ENCODE data around the gene TRIP11.

The TRIP11 gene

DNA sequence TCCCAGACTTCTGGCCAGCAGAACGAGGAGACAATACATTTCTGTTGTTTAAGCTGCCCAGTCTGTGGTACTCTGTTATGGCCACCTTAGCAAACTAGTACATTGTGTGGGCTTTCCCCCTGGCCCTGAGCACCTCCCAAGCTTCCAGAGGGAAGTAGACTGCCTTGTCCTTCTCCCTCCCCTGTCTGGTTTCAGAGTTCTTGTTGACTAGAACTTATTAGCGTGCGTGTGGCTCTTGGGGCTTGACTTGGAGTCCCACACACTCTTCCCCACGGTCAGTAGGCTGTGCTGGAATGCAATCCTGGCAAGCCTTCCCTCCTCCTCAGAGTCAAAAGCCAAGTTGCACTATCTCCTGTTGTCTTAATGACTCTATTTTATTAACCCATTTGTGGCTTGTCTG is 120.0 kb downstream of the TRIP11 start:
- Histone ChIP-seq H3K4me3 (ENCODE audit: low read length, poor library complexity, severe bottlenecking) (no peak overlapping the region), H3K79me2 (ENCODE audit: insufficient read depth, low read length) (no peaks in the 10 kb centered on the region), H3K36me3 (ENCODE audit: insufficient read depth, low read length) (no peaks in the 10 kb centered on the region), H3K9ac (ENCODE audit: low read depth, low read length, poor library complexity, severe bottlenecking) (no peak overlapping the region), H3K9me3 (ENCODE audit: insufficient read depth, low read depth, low read length) (no peaks in the 10 kb centered on the region), H3K27me3 (ENCODE audit: insufficient read depth, low read length, poor library complexity, severe bottlenecking) (no peaks in the 10 kb centered on the region), H3K4me1 (ENCODE audit: insufficient read depth, low read length, poor library complexity, severe bottlenecking) (no peaks in the 10 kb centered on the region), H4K20me1 (ENCODE audit: insufficient read depth, low read length, poor library complexity, severe bottlenecking) (no peaks in the 10 kb centered on the region), H3K9me2 (replicated peaks; ENCODE audit: low read depth, low read length) (no peaks in the 10 kb centered on the region), H3F3A (ENCODE audit: low read depth) (no peaks in the 10 kb centered on the region), H3K4me2 (ENCODE audit: low read depth, low read length, poor library complexity, severe bottlenecking) (no peak overlapping the region), H2AFZ (ENCODE audit: low read length) (no peak overlapping the region)
- TF ChIP-seq EZH2phosphoT487 (IDR thresholded peaks at IDR 0.05; ENCODE audit: borderline replicate concordance) (no peak), CTCF (conservative IDR thresholded peaks at IDR 0.05; ENCODE audit: low read length) (no peak)

- no peak for TF ChIP-seq EZH2phosphoT487 (IDR thresholded peaks at IDR 0.05; ENCODE audit: borderline replicate concordance)
- TF ChIP-seq CTCF (conservative IDR thresholded peaks at IDR 0.05; ENCODE audit: low read length), result no peak
- H3K79me2 ChIP-seq (ENCODE audit: insufficient read depth, low read length), result no peaks in the 10 kb centered on the region
These were observed 121.5 kb downstream of the TRIP11 start for GRCh38 chr14:91918186-91918883.

More at GRCh38 chr14:91918186-91918883, 121.5 kb downstream of the TRIP11 start:
- no peaks in the 10 kb centered on the region for H3K36me3 ChIP-seq (ENCODE audit: insufficient read depth, low read length)
- no peak overlapping the region for H2AFZ ChIP-seq (ENCODE audit: low read length)
- no peaks in the 10 kb centered on the region for H3K9me2 ChIP-seq (replicated peaks; ENCODE audit: low read depth, low read length)
- H3K4me1 ChIP-seq (ENCODE audit: insufficient read depth, low read length, poor library complexity, severe bottlenecking), result no peaks in the 10 kb centered on the region
- H3K9ac ChIP-seq (ENCODE audit: low read depth, low read length, poor library complexity, severe bottlenecking), result no peak overlapping the region
- no peaks in the 10 kb centered on the region for H3K27me3 ChIP-seq (ENCODE audit: insufficient read depth, low read length, poor library complexity, severe bottlenecking)
- no peaks in the 10 kb centered on the region for H3F3A ChIP-seq (ENCODE audit: low read depth)
- H4K20me1 ChIP-seq (ENCODE audit: insufficient read depth, low read length, poor library complexity, severe bottlenecking), result no peaks in the 10 kb centered on the region
- H3K4me3 ChIP-seq (ENCODE audit: low read length, poor library complexity, severe bottlenecking), result no peak overlapping the region
- H3K9me3 ChIP-seq (ENCODE audit: insufficient read depth, low read depth, low read length), result no peaks in the 10 kb centered on the region
- H3K4me2 ChIP-seq (ENCODE audit: low read depth, low read length, poor library complexity, severe bottlenecking), result no peak overlapping the region
